Stimulated activated CD8-positive, alpha-beta memory T cell treated with anti-CD3 and anti-CD28 coated beads, Interleukin-12 subunit alpha, Interleukin-12 subunit beta, amount 100 ng/mL, for 1 hour (primary cell): ENCODE data around the gene ACOT7.
"Not testable (repeated sequence)": the region's sequence is repeated elsewhere in the genome, so short reads cannot be mapped to it uniquely, and the experiment has no call there.

Experiments used
- DNase-seq: peaks from one replicate; pipeline ENCODE4 v3.0.0-alpha.2; 2020; ENCODE audit warnings: low read depth

Gene ACOT7

GRCh38 chr1:6393400-6394187 is at the start of gene ACOT7:
Gene ACOT7 (minus strand): TSS chr1:6393767. CDS start chr1:6393399, 368 bp downstream.
- peak; percentile 79 for DNase-seq

GRCh38 chr1:6441586-6441985 is 48.0 kb upstream of the ACOT7 start:
- DNase-seq = no peak

- DNase-seq = peak; percentile 43
Observed at GRCh38 chr1:6440198-6441126, 46.9 kb upstream of the ACOT7 start.

- DNase-seq = peak; percentile 53
Observed at GRCh38 chr1:6438047-6438525, 44.5 kb upstream of the ACOT7 start.

- not testable (repeated sequence) for DNase-seq
Observed at GRCh38 chr1:6437012-6437700, 43.6 kb upstream of the ACOT7 start.

- not testable (repeated sequence) for DNase-seq
Observed at GRCh38 chr1:6436277-6436676, 42.7 kb upstream of the ACOT7 start.

- no peak for DNase-seq
Observed at GRCh38 chr1:6435547-6435946, 42.0 kb upstream of the ACOT7 start.

- DNase-seq = no peak
Observed at GRCh38 chr1:6435129-6435528, 41.6 kb upstream of the ACOT7 start.

GRCh38 chr1:6434186-6434585 is 40.6 kb upstream of the ACOT7 start:
- DNase-seq = no peak

- DNase-seq = not testable (repeated sequence)
Observed at GRCh38 chr1:6431645-6432579, 38.3 kb upstream of the ACOT7 start.

GRCh38 chr1:6429660-6430411 is 36.3 kb upstream of the ACOT7 start:
- DNase-seq = not testable (repeated sequence)

GRCh38 chr1:6428453-6428852 is 34.9 kb upstream of the ACOT7 start:
- DNase-seq = not testable (repeated sequence)

- DNase-seq = no peak
Observed at GRCh38 chr1:6427441-6428390, 34.1 kb upstream of the ACOT7 start.

- no peak for DNase-seq
Observed at GRCh38 chr1:6426972-6427350, 33.4 kb upstream of the ACOT7 start.

- no peak for DNase-seq
Observed at GRCh38 chr1:6426277-6426971, 32.9 kb upstream of the ACOT7 start.

- no peak for DNase-seq
Observed at GRCh38 chr1:6425658-6426057, 32.1 kb upstream of the ACOT7 start.

- DNase-seq = no peak
Observed at GRCh38 chr1:6424619-6425593, 31.3 kb upstream of the ACOT7 start, which contains the start of gene ESPN. Gene ESPN (plus strand): TSS chr1:6424776. CDS start chr1:6424956, 180 bp downstream.
